Heart right ventricle (tissue), 16 donors: ENCODE data around the gene TICRR. TPM values are rescaled to one million over a fixed set of nuclear protein-coding genes. Genes with fewer than 3 reads are reported as not detected.

Experiments used
- ATAC-seq, 8 donors: fragments of 200-7000 bp; cut with Tn5 transposase; one replicate each; pipeline ENCODE4 v1.9.1; 2020; ENCODE audit warnings: mild to moderate bottlenecking in 8 of 8, moderate library complexity in 8 of 8, moderate number of reproducible peaks in 1 of 8
- DNase-seq, 2 donors: peaks; one replicate each; pipeline ENCODE4 v3.0.0-alpha.2; 2020
- H3K27ac ChIP-seq, 10 donors: fragments of 200-600 bp; sonication (generic) in 2 of 10; one replicate each; pipeline versions ENCODE4 v1.5.0 to v1.8.0; 2020 to 2022; ENCODE audit warnings: mild to moderate bottlenecking in 3 of 10
- H3K27me3 ChIP-seq, 7 donors: fragments of 200-600 bp; one replicate each; pipeline ENCODE4 v1.8.0; 2021 to 2022; ENCODE audit warnings: mild to moderate bottlenecking in 2 of 7
- H3K36me3 ChIP-seq, 9 donors: fragments of 200-600 bp; sonication (generic) in 1 of 9; one replicate each; pipeline versions ENCODE4 v1.5.0 to v1.8.0; 2020 to 2022; ENCODE audit warnings: mild to moderate bottlenecking in 2 of 9
- H3K4me1 ChIP-seq, 9 donors: fragments of 200-600 bp; sonication (generic) in 1 of 9; one replicate each; pipeline versions ENCODE4 v1.5.0 to v1.8.0; 2020 to 2022; ENCODE audit warnings: mild to moderate bottlenecking in 4 of 9
- H3K4me3 ChIP-seq, 10 donors: fragments of 200-600 bp; sonication (generic) in 2 of 10; one replicate each; pipeline versions ENCODE4 v1.5.0 to v1.8.0; 2020 to 2022; ENCODE audit warnings: mild to moderate bottlenecking in 7 of 10, moderate library complexity in 2 of 10
- H3K9me3 ChIP-seq, 11 donors: fragments of 200-600 bp in 10 of 11; sonication (generic) in 2 of 11; one replicate each; pipeline versions ENCODE4 v1.5.0 to v1.8.0; 2013 to 2022; ENCODE audit warnings: mild to moderate bottlenecking in 2 of 11, control low read depth in 1 of 11, moderate library complexity in 1 of 11
- WGBS, 2 donors: extraction: QIAGEN DNeasy Blood & Tissue Kit; methylation state at CpG; one replicate each; pipeline ENCODE4 v1.1.7; 2013; ENCODE audit warnings: inconsistent platforms in 1 of 2; 5-methylcytosine and 5-hydroxymethylcytosine counted together
- intact Hi-C, 10 donors: fragments of 100-400 bp; cut with DNase I; formaldehyde crosslinking; loops; one replicate each; pipeline versions ENCODE4 v1.11.1 to v1.14.2; 2022
- long read RNA-seq, 3 donors: library from polyadenylated mRNA; unstranded; transcript quantifications; one replicate each; pipeline ENCODE4 v2.0.0, GENCODE V29; 2020 to 2021
- polyA plus RNA-seq, 2 donors: library from polyadenylated mRNA; stranded (reverse); fragments of 200-250 nt; gene quantifications; one replicate each; pipeline ENCODE4 v1.2.3, GENCODE V29; 2013
- total RNA-seq, 10 donors: library from RNA; stranded (reverse); fragmentation: NEBNext Ultra II Directional in 3 of 10; extraction: Animal tissue kit (Norgen Biotek cat#: 25700) in 3 of 10; gene quantifications; one replicate each; pipeline versions ENCODE4 v1.2.1 to v1.2.4, GENCODE V29; 2021 to 2023
- TF ChIP-seq, protein P1 (sequence below), 9 donors: fragments of 200-600 bp; sonication (generic) in 2 of 9; IDR thresholded peaks; one replicate each; pipeline versions ENCODE4 v1.5.0 to v1.8.0; 2021 to 2022; ENCODE audit warnings: antibody characterized with exemption in 9 of 9, mild to moderate bottlenecking in 5 of 9, moderate library complexity in 1 of 9
- donor health status: Arrhythmogenic right ventricular cardiomyopathy.
- donor health status: ischemic (EF 13 %, LVEDD 7.1; RV severe dilation, severe dysfunction).
- donor health status: healthy with polysubstance abuse.
- donor health status: DM: no; HTN: yes; CAD: no.
- donor health status: DM: no; HTN: no; CAD: no.
- donor health status: ischemic (EF 25% LVEDD 6.9; RV normal size, moderate dysfunction).
- donor health status: ischemic (EF 25% LVEDD 5.7; RV mildly dilated, moderate dysfunction).
- donor health status: healthy.
- donor health status: DM: yes; HTN: yes; CAD: no.
- donor health status: Ischemic cardiomyopathy.
- donor health status: ischemic (EF 35%, LVEDD 5.7; RV mildly dilated, moderate dysfunction).
- donor health status: nonischemic (EF 11% LVEDD 7.7; RV severe dilation, severe dysfunction).
- donor health status: DM: yes; HTN: yes; CAD: no.
- donor health status: PGD.
- donor health status: ischemic (EF 29% LVEDD 5.4; RV normal size, mild dysfunction).
- donor health status: nonischemic (EF 23%, LVEDD 6.1; RV moderate dilation, normal function).

TICRR gene, protein sequence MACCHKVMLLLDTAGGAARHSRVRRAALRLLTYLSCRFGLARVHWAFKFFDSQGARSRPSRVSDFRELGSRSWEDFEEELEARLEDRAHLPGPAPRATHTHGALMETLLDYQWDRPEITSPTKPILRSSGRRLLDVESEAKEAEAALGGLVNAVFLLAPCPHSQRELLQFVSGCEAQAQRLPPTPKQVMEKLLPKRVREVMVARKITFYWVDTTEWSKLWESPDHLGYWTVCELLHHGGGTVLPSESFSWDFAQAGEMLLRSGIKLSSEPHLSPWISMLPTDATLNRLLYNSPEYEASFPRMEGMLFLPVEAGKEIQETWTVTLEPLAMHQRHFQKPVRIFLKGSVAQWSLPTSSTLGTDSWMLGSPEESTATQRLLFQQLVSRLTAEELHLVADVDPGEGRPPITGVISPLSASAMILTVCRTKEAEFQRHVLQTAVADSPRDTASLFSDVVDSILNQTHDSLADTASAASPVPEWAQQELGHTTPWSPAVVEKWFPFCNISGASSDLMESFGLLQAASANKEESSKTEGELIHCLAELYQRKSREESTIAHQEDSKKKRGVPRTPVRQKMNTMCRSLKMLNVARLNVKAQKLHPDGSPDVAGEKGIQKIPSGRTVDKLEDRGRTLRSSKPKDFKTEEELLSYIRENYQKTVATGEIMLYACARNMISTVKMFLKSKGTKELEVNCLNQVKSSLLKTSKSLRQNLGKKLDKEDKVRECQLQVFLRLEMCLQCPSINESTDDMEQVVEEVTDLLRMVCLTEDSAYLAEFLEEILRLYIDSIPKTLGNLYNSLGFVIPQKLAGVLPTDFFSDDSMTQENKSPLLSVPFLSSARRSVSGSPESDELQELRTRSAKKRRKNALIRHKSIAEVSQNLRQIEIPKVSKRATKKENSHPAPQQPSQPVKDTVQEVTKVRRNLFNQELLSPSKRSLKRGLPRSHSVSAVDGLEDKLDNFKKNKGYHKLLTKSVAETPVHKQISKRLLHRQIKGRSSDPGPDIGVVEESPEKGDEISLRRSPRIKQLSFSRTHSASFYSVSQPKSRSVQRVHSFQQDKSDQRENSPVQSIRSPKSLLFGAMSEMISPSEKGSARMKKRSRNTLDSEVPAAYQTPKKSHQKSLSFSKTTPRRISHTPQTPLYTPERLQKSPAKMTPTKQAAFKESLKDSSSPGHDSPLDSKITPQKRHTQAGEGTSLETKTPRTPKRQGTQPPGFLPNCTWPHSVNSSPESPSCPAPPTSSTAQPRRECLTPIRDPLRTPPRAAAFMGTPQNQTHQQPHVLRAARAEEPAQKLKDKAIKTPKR (N-terminal part only)
- total RNA-seq (under 1 TPM in 4 of 10 donors, not detected in 6; 0.04 to 0.93 (median 0.15) TPM), polyA plus RNA-seq (under 1 TPM; under 0.01 to 0.01 TPM)
- long read RNA-seq, donor 1, result 0 reads
- long read RNA-seq, donor 2, result 0 reads
- long read RNA-seq, donor 3, result 0 reads

DNA sequence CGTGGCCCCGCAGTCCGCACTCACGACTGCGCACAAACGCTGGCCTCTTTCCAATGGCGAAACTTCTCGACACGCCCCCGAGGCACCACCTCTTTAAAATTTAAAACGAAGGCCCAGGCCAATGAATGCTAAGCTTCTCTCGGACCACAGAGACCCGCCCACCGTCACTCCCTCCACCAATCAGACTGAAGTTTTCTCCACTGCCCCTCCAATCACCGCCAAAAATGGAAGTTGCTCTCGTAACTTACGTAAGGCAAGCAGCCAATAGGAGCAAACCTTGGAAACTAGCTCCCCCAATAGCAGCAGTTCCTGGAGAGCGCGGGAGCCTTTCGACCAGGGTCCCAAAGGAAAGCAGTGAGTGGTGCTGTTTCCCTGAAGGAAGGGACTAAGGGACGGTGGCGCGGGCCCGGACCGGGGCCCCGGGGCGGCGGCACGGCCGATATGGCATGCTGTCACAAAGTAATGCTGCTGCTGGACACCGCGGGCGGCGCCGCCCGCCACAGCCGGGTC, at the start of gene TICRR:
TICRR (plus strand) TSS at position 324 of the 510 bp plus-strand sequence; CDS start at position 442, 118 bp downstream.
- peak; percentile 91 to 98 for DNase-seq
- Histone ChIP-seq H3K9me3 (no peaks in the 10 kb centered on the region), H3K36me3 (no peaks in the 10 kb centered on the region), H3K27ac (peak within 1 kb of the TSS in 1 of 10 donors; percentile 53), H3K4me1 (peaks cover 8 to 20% (median 10%) of the 10 kb centered on the region in 9 donors), H3K27me3 (no peaks in the 10 kb centered on the region), H3K4me3 (peak within 1 kb of the TSS; percentile 54 to 99 (median 76))
- 1% methylated on average over 31 to 37 of the region's 37 CpGs for WGBS, 2 donors
- intact Hi-C loops, result no loop called here
- TF ChIP-seq, protein P1, sequence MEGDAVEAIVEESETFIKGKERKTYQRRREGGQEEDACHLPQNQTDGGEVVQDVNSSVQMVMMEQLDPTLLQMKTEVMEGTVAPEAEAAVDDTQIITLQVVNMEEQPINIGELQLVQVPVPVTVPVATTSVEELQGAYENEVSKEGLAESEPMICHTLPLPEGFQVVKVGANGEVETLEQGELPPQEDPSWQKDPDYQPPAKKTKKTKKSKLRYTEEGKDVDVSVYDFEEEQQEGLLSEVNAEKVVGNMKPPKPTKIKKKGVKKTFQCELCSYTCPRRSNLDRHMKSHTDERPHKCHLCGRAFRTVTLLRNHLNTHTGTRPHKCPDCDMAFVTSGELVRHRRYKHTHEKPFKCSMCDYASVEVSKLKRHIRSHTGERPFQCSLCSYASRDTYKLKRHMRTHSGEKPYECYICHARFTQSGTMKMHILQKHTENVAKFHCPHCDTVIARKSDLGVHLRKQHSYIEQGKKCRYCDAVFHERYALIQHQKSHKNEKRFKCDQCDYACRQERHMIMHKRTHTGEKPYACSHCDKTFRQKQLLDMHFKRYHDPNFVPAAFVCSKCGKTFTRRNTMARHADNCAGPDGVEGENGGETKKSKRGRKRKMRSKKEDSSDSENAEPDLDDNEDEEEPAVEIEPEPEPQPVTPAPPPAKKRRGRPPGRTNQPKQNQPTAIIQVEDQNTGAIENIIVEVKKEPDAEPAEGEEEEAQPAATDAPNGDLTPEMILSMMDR (IDR thresholded peaks at IDR 0.05), result peak in 1 of 9 donors; percentile 7
- peak; percentile 97 to 100 (median 99) for ATAC-seq

DNA sequence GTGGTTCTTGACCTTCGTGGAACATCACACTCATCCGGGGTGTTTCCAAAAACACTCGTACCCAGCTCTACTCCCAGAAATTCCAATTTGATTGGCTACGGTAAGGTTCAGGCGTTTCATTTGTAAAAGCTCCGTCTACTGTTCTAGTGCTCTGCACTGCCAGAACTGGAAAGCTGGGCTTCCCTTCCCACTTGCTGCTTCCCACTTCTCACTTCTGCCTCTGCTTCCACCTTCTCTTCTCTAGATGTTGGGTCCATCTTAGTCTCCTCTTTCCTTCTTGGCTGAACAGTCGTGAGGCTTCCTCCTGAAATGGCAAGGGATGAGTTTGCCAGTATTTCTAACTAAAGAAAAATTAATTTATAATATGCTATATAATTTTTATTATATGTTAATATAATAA, 49.1 kb upstream of the TICRR start:
- DNase-seq, result no peak
- WGBS, 2 donors, result 89% methylated on average over 7 of the region's 7 CpGs
- Histone ChIP-seq H3K27me3 (peaks cover 0 to 10% (median 0%) of the 10 kb centered on the region in 7 donors), H3K36me3 (no peaks in the 10 kb centered on the region), H3K4me3 (no peak overlapping the region), H3K9me3 (peaks cover 0 to under 1% (median 0%) of the 10 kb centered on the region in 11 donors), H3K4me1 (no peaks in the 10 kb centered on the region), H3K27ac (no peak overlapping the region)
- ATAC-seq, result no peak
- intact Hi-C loops, result no loop called here
- TF ChIP-seq, protein P1 (IDR thresholded peaks at IDR 0.05), result no peak

DNA sequence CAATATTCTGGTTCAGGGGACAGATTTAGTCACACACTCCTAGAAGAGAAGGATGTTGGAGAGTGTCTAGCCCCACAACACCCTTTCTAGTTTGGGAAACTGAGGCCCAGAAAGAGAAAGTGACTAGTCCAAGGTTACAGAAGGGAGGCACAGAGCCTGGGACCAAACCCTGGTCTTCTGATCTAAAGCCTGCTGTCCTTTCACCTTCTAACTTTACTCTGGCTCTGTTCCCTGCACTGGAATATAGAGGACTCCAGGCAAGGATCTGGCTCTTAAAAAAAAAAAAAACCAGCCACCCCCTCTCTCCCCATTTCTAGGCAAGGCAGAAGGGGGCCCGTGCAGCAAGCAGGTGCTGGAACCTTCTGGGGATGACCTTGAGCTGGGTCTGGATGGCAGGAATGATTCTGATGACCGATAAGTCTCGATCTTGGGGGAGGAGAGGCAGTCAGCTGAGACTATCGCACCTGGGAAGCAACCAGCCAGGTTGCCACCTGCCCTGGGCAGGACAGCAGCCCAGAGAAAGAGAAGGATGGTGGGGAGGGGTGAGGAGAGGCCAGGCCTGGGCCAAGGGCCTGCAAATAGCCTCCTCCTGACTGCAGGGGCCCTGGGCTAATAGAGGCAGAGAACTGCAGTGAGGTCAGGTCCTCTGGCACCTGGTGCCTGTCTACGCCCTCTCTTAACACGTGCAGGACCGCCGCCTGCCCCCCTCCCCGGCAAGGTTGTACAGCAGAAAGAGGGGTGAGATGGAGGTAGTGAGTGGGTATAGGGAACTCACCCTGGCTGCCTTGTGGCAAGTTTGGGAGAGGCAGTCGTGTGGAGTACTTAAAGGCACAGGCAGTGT, 48.4 kb upstream of the TICRR start:
- ATAC-seq, result no peak
- WGBS, 2 donors, result 76 to 78% methylated on average over 10 of the region's 10 CpGs
- Histone ChIP-seq H3K4me1 (no peaks in the 10 kb centered on the region), H3K27ac (no peak overlapping the region), H3K36me3 (no peaks in the 10 kb centered on the region), H3K27me3 (peaks cover 0 to 9% (median 0%) of the 10 kb centered on the region in 7 donors), H3K9me3 (peaks cover 0 to 3% (median 0%) of the 10 kb centered on the region in 11 donors), H3K4me3 (no peak overlapping the region)
- no peak for DNase-seq
- intact Hi-C loops, result no loop called here
- TF ChIP-seq, protein P1 (IDR thresholded peaks at IDR 0.05), result no peak
